Measurements from ENCODE around the gene C16orf74.

DNA sequence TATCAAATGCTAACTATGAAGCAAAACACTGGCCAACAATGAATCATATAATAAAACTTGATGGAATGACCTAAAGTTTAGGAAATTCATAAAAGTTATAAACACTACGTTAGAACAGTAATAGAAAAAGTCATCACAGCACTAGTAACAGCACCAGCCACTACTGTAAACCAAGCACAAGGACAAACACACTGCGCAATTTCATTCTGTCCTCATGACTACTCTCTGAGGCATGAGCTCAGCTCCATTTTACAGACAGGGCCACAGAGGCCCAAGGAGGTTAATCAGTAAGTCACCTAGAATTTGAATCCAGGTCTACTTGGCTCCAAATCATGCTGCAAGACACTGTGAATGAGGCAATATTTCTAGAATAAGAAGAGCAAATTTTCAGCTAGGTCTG is 35.0 kb upstream of the C16orf74 start:
- TF ChIP-seq CREB3 (CRISPR knock-in tag; IDR thresholded peaks at IDR 0.05) = no peak
- no peak for TF ChIP-seq ZNF670 (CRISPR knock-in tag; IDR thresholded peaks at IDR 0.05; ENCODE audit: borderline replicate concordance)
- TF ChIP-seq POLR2A (IDR thresholded peaks at IDR 0.05; ENCODE audit: insufficient read depth in 1 of 2, low read depth in 2 of 2, low read length in 2 of 2) = no peak
- TF ChIP-seq, protein P1, sequence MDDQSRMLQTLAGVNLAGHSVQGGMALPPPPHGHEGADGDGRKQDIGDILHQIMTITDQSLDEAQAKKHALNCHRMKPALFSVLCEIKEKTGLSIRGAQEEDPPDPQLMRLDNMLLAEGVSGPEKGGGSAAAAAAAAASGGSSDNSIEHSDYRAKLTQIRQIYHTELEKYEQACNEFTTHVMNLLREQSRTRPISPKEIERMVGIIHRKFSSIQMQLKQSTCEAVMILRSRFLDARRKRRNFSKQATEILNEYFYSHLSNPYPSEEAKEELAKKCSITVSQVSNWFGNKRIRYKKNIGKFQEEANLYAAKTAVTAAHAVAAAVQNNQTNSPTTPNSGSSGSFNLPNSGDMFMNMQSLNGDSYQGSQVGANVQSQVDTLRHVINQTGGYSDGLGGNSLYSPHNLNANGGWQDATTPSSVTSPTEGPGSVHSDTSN (CRISPR knock-in tag; IDR thresholded peaks at IDR 0.05; ENCODE audit: borderline replicate concordance) = no peak
- no peak for TF ChIP-seq GLI4 (CRISPR knock-in tag; IDR thresholded peaks at IDR 0.05; ENCODE audit: borderline replicate concordance)
- no peak for TF ChIP-seq RORA (CRISPR knock-in tag; IDR thresholded peaks at IDR 0.05)
- TF ChIP-seq ZFYVE20 (CRISPR knock-in tag; IDR thresholded peaks at IDR 0.05; ENCODE audit: borderline replicate concordance, low read depth) = no peak
- TF ChIP-seq, protein P2, sequence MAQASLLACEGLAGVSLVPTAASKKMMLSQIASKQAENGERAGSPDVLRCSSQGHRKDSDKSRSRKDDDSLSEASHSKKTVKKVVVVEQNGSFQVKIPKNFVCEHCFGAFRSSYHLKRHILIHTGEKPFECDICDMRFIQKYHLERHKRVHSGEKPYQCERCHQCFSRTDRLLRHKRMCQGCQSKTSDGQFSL (CRISPR knock-in tag; IDR thresholded peaks at IDR 0.05) = no peak
- TF ChIP-seq, protein P3, sequence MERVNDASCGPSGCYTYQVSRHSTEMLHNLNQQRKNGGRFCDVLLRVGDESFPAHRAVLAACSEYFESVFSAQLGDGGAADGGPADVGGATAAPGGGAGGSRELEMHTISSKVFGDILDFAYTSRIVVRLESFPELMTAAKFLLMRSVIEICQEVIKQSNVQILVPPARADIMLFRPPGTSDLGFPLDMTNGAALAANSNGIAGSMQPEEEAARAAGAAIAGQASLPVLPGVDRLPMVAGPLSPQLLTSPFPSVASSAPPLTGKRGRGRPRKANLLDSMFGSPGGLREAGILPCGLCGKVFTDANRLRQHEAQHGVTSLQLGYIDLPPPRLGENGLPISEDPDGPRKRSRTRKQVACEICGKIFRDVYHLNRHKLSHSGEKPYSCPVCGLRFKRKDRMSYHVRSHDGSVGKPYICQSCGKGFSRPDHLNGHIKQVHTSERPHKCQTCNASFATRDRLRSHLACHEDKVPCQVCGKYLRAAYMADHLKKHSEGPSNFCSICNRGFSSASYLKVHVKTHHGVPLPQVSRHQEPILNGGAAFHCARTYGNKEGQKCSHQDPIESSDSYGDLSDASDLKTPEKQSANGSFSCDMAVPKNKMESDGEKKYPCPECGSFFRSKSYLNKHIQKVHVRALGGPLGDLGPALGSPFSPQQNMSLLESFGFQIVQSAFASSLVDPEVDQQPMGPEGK (CRISPR knock-in tag; IDR thresholded peaks at IDR 0.05) = no peak
- no peak for TF ChIP-seq YEATS4 (CRISPR knock-in tag; IDR thresholded peaks at IDR 0.05; ENCODE audit: borderline replicate concordance)
- TF ChIP-seq ZNF253 (CRISPR knock-in tag; IDR thresholded peaks at IDR 0.05; ENCODE audit: borderline replicate concordance) = no peak
- TF ChIP-seq SIX1 (CRISPR knock-in tag; IDR thresholded peaks at IDR 0.05; ENCODE audit: borderline replicate concordance) = no peak
- TF ChIP-seq, protein P4, sequence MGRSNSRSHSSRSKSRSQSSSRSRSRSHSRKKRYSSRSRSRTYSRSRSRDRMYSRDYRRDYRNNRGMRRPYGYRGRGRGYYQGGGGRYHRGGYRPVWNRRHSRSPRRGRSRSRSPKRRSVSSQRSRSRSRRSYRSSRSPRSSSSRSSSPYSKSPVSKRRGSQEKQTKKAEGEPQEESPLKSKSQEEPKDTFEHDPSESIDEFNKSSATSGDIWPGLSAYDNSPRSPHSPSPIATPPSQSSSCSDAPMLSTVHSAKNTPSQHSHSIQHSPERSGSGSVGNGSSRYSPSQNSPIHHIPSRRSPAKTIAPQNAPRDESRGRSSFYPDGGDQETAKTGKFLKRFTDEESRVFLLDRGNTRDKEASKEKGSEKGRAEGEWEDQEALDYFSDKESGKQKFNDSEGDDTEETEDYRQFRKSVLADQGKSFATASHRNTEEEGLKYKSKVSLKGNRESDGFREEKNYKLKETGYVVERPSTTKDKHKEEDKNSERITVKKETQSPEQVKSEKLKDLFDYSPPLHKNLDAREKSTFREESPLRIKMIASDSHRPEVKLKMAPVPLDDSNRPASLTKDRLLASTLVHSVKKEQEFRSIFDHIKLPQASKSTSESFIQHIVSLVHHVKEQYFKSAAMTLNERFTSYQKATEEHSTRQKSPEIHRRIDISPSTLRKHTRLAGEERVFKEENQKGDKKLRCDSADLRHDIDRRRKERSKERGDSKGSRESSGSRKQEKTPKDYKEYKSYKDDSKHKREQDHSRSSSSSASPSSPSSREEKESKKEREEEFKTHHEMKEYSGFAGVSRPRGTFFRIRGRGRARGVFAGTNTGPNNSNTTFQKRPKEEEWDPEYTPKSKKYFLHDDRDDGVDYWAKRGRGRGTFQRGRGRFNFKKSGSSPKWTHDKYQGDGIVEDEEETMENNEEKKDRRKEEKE (IDR thresholded peaks at IDR 0.05) = no peak
- TF ChIP-seq ZNF274 (CRISPR knock-in tag; IDR thresholded peaks at IDR 0.05) = no peak
